Activated effector memory CD4-positive, alpha-beta T cell treated with Interleukin-2 at 50 U/mL for 16 hours (primary cell): ENCODE data around the gene BEST3.

Experiments used
- DNase-seq: peaks from one replicate; pipeline ENCODE4 v3.0.0-alpha.2; 2020

BEST3 gene

DNA sequence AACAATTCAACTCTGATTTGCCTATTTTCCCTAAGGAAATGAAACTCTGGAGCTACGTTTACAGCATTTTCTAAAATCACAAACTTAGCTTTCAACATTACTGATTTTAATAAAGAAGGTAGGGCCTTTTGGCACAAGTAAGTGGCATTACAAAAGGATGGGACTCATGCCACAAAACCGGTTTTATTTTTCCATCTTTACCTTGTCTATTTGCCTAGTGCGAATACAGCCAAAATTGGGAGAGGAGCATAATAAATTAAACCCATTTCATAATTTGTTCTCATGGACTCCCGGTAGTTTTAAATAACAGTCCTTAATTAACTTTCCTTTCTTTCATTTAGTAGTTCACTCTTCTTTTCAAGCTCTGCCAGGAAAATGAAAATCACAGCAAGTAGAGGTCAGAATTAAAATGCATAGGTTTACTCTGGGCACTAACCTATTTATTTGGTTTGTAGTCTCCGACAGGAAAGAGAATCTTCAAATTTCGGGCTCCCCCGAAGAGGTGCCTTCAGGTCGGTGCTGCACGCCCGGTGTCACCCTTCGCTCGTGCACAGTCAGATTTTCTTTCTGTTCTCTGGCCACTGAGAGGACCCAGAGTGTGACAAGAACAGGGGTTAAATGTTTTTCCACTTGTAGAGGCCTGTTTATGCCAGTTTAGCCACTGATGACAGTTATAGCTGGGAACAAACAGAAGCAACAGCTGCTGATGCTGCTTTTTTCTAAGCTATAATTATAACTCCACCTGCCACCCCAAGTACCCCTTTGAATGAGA is at the start of gene BEST3:
BEST3 (minus strand) TSS at position 535 of the 772 bp plus-strand sequence. CDS start 1,505 bp downstream, outside the sequence.
- no peak for DNase-seq

GRCh38 chr12:69744109-69744508 is 45.0 kb upstream of the BEST3 start:
- no peak for DNase-seq

- DNase-seq: peak; percentile 48
These were observed 40.4 kb upstream of the BEST3 start for GRCh38 chr12:69739287-69740191.

- DNase-seq: peak; percentile 91
These were observed 39.5 kb upstream of the BEST3 start, which contains the start of gene RAB3IP for GRCh38 chr12:69738351-69739286. Gene RAB3IP, plus strand, starts transcription at chr12:69738860. Its CDS starts 16,549 bp downstream, at chr12:69755409.

- no peak for DNase-seq
These were observed 34.5 kb upstream of the BEST3 start for GRCh38 chr12:69733638-69734037.

- DNase-seq: no peak
These were observed 33.0 kb upstream of the BEST3 start for GRCh38 chr12:69732088-69732487.

DNA sequence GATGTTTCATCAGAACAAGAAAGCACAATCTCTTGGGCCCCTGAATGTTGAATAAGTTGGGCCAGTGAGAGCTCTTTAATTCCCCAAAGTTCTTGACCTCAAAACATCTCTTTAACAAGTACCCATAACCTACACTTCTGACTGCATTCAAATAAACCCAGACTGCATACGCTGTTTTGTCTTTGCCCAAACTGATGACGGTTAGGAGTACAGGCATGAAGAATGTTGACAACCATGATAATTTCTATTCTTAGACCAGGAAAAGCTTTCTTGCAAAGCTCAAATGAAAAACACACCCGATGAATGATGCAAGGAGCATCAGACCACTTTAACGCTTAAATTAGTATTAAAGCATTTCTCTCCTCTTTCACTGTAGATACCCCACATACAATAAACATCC is 27.8 kb upstream of the BEST3 start:
- no peak for DNase-seq

DNA sequence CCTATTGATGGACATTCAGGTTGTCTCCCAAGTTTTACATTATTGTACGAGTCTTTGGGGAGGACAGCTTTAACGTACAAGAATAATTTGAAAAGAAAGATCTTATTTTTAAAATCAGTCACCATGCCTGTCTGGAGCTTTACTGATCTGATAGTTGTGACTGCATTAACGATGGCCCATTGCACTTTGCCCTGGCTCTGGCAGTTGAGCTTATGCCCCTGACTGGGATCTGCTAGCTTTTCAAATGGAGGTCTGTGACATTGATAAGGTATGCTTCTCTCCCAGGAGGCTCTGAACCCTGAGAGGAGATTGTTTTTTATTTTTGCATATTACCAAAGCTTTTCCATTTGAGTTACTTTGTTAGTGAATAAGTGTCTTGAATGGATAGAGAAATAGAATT is 21.6 kb upstream of the BEST3 start:
- no peak for DNase-seq

DNA sequence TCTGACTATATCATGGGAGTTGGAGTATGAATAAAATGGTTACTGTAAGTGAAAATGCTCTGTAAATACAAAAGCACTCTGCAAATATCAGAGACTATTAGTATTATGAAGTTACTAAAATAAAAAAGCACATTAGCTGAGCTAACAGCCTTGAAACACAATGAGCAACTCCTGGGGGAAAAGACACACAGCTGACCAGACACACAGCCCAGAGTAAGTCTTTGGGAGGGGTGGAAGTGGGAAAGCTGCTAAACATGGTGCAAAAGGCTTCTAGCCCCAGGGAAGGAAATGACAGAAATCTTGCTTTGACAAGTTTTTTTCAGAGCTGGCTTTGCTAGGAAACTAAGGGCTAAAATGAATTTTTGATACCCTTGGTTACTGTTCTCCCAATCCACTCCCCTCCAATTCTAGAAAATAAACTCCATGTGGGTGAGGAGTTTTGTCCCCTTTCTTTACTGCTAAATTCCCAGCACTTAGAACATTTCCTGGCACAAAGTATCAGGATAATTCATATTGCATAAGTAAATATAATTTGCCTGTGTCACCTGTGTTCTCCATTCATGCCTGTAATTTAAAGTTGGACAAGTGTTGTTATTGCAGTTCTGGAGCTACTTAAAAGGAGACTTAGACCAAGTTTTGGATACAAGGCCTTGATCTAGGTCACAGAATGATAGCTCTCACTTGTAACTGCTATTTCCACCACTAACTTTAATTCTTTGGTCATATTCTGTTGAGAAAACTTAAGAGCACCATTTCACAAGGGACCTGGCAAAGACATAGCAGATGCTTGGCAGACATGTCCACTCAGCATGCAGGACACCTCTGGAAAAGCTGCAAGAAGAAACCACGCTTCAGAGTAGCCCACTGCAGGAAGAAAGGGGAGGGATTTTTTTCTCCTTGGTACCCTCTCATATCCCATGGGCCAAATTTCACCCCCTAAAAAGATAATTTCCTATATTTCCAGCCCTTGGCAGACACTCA is 20.5 kb upstream of the BEST3 start:
- DNase-seq: no peak

- DNase-seq: no peak
These were observed 15.4 kb upstream of the BEST3 start for GRCh38 chr12:69714542-69714941.

GRCh38 chr12:69712826-69713225 is 13.7 kb upstream of the BEST3 start:
- DNase-seq: no peak

- no peak for DNase-seq
These were observed 9.5 kb upstream of the BEST3 start for GRCh38 chr12:69708649-69709048.

GRCh38 chr12:69704357-69704756 is 5.3 kb upstream of the BEST3 start:
- DNase-seq: no peak

- DNase-seq: no peak
These were observed 4.1 kb upstream of the BEST3 start for GRCh38 chr12:69703146-69703642.

DNA sequence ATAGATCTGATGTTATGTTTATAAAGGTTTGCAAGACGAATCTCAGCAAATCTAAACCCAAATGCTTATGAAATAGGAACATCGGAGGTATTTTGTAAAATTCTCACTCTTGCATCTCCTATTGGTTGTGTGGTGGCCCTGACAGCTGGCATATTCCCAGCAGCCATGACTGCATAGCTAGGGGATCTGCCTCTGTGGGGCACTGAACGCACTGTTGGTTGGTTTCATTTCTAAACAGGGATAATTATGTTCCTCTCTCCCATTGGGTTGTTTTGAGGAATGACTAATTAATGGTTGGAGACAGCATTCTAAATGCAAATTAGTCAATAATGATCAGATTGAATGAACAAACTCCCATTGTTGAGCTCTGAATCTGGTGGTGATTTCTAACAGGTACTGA is 2.7 kb upstream of the BEST3 start:
- no peak for DNase-seq

- no peak for DNase-seq
These were observed 1.0 kb downstream of the BEST3 start for GRCh38 chr12:69698054-69698453.

DNA sequence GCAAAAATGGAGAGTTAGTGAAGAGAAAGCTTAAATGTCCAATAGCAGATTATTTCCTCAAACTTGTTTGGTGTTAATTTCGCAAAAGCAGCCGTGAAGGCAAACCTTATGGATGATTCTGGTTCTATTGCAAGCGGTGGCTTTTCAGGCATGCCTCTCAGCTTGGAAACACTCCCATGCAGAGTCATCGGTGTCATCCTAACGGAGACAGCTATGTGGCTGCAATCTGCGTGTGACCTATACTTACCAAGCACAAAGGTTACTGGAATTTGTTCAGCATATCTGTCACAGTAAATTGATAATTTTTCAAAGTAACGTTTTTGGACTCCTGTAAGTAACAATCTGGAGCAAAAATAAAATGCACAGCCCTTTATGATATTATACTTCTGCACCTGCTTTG is 5.0 kb downstream of the BEST3 start:
- no peak for DNase-seq

- no peak for DNase-seq
These were observed 9.5 kb downstream of the BEST3 start for GRCh38 chr12:69689638-69690037.

- no peak for DNase-seq
These were observed 10.4 kb downstream of the BEST3 start for GRCh38 chr12:69688471-69689427.

DNA sequence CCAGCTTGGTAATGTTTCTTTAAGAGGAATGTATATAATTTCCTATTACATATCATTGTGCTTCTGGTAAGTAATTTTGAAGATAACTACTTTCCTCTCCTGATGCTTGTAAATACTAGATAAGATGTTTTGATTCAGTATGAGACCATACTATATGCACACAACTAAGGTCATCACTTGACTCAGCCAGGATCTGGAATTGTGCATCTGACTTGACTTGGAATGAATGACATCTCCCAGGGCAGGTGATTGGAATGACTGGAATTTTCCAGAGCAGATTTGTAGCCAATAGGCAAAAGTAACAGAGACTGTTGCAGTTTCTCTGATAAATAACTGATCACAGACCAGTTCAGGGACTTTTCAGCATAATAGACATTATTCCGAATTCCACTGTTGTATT is 11.1 kb downstream of the BEST3 start:
- DNase-seq: no peak
